ENCODE results near the gene SERINC4.
A peak's percentile ranks its signal among the peaks of the same experiment; 100 is the strongest.
"Not testable (repeated sequence)": the region's sequence is repeated elsewhere in the genome, so short reads cannot be mapped to it uniquely, and the experiment has no call there.

SERINC4 gene

DNA sequence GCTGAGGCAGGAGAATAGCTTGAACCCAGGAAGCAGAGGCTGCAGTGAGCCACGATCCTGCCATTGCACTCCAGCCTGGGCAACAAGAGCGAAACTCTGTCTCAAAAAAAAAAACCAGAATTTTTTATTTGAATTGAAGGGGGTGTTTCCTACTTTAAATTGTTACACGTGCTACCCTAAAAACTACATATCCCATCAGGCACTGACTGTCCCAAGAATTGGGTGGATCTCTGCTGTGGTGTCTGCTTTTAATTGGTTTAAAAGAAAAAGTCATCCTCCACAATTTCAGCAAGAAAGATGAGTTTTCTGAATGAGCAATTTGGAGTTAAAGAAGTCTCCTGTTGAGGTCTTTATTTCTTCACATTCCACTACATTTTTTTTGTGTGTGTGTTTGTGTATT, 51.6 kb downstream of the SERINC4 start:
- Histone ChIP-seq H3K27me3 (ENCODE audit: control insufficient read depth, insufficient read depth, low read length) (no peaks in the 10 kb centered on the region), H3K27ac (ENCODE audit: low read depth, low read length) (no peak overlapping the region), H3K4me3 (ENCODE audit: low read depth, low read length) (peak overlapping the region; percentile 97; the same call in 1 of the 2 replicates), H3K4me1 (ENCODE audit: control insufficient read depth, insufficient read depth, low read length) (no peaks in the 10 kb centered on the region), H3K36me3 (ENCODE audit: control insufficient read depth, insufficient read depth, low read length) (peaks cover 29% of the 10 kb centered on the region), H3K9ac (ENCODE audit: low read length) (no peak overlapping the region), H3K9me3 (ENCODE audit: control insufficient read depth, insufficient read depth, low read depth, low read length) (no peaks in the 10 kb centered on the region)

DNA sequence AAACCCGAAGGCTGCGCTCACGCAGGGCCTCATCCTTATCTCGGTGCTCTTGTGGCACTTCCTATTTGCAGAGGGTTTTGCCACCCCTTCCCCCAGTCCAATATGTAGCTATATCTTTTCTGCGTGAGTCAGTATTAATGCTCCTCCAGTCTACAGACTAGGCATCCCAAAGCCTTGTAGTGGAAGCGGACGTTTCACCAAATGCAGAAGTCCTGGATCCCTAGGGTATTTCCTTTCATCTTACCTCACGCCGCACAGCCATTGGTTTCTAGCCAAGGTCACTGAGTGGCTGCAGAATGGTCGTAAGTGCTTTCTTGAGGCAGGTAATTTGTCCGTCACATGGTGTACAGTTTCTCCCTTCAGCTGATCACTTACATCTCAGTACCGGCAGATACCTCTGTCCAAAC, 53.1 kb downstream of the SERINC4 start:
- not testable (repeated sequence) for H3K4me1 ChIP-seq (ENCODE audit: control insufficient read depth, insufficient read depth, low read length)

DNA sequence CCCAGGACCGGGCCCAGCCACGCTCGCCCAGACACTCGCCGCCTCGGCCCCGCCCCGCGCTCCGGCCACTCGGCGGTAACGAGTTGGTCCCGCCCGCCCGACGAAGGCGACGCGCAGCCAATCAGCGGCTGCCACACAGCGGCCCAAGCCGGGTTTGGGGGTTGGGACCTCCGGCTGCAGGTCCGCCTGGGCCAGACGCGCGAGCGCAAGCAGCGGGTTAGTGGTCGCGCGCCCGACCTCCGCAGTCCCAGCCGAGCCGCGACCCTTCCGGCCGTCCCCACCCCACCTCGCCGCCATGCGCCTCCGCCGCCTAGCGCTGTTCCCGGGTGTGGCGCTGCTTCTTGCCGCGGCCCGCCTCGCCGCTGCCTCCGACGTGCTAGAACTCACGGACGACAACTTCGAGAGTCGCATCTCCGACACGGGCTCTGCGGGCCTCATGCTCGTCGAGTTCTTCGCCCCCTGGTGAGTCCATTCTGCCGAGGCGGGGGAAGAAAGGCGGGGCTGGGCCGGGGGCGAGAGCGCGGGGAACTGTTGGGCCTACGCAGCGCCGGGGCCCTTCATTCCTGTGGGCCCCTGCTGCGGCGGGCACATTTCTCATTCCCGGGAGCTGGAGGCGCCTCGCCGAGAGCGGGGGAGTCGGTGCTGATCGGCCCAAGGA, 53.6 kb downstream of the SERINC4 start, which contains the start of gene PDIA3:
TSS of gene PDIA3 (plus strand) at position 194 of the 658 bp plus-strand sequence. CDS start at position 296, 102 bp downstream.
- not testable (repeated sequence) for H3K36me3 ChIP-seq (ENCODE audit: control insufficient read depth, insufficient read depth, low read length); H3K27me3 ChIP-seq (ENCODE audit: control insufficient read depth, insufficient read depth, low read length); H3K9me3 ChIP-seq (ENCODE audit: control insufficient read depth, insufficient read depth, low read depth, low read length); H3K4me1 ChIP-seq (ENCODE audit: control insufficient read depth, insufficient read depth, low read length)
- H3K27ac ChIP-seq (ENCODE audit: low read depth, low read length): peak within 1 kb of the TSS; percentile 94
- H3K4me3 ChIP-seq (ENCODE audit: low read depth, low read length): peak within 1 kb of the TSS; percentile 97
- H3K9ac ChIP-seq (ENCODE audit: low read length): peak within 1 kb of the TSS; percentile 92

More for the DNA sequence above, 53.1 kb downstream of the SERINC4 start:
- not testable (repeated sequence) for H3K27me3 ChIP-seq (ENCODE audit: control insufficient read depth, insufficient read depth, low read length); H3K9me3 ChIP-seq (ENCODE audit: control insufficient read depth, insufficient read depth, low read depth, low read length)
- Histone ChIP-seq H3K4me3 (ENCODE audit: low read depth, low read length) (peak overlapping the region; percentile 97), H3K36me3 (ENCODE audit: control insufficient read depth, insufficient read depth, low read length) (peaks cover 15% of the 10 kb centered on the region), H3K27ac (ENCODE audit: low read depth, low read length) (peak overlapping the region; percentile 94), H3K9ac (ENCODE audit: low read length) (peak overlapping the region; percentile 92)
